Panc1 (cell line): ENCODE results near the gene SPATA45. TPM values are rescaled to one million over a fixed set of nuclear protein-coding genes. Genes with fewer than 3 reads are reported as not detected.

Experiments used
- ATAC-seq: fragments of 200-7000 bp; cut with Tn5 transposase; 2 replicates; pipeline ENCODE4 v1.9.1; 2020; ENCODE audit warnings: mild to moderate bottlenecking, moderate library complexity
- BruUV-seq: library from RNA; stranded (reverse); fragments of 400-500 nt; replicated peaks from 2 replicates; lab custom pipeline; 2021; lab: Mats Ljungman, UMichigan
- CTCF ChIA-PET: fragments of 300-600 bp; sonication (Branson Sonifier 250); formaldehyde crosslinking; loops from one replicate; lab custom pipeline; 2022; ENCODE audit warnings: antibody characterized with exemption; lab: Charles Lee
- POLR2A ChIA-PET: fragments of 300-600 bp; sonication (Branson Sonifier 250); formaldehyde crosslinking; loops from one replicate; lab custom pipeline; 2022; ENCODE audit warnings: antibody characterized with exemption; lab: Charles Lee
- DNase-seq: peaks from one replicate; pipeline ENCODE4 v3.0.0-alpha.2; 2010; ENCODE audit warnings: low read depth, low spot score
- H3K27ac ChIP-seq: 2 replicates; pipeline ENCODE4 v1.5.1; 2011; ENCODE audit warnings: mild to moderate bottlenecking, low read length, inconsistent platforms
- H3K27me3 ChIP-seq: fragments of 200-500 bp; sonication (Bioruptor generic); 2 replicates; pipeline ENCODE4 v1.6.0; 2014; ENCODE audit warnings: low read length, inconsistent platforms; ENCODE audit not compliant: control insufficient read depth, insufficient read depth
- H3K36me3 ChIP-seq: fragments of 200-500 bp; sonication (Bioruptor generic); 2 replicates; pipeline ENCODE4 v1.5.1; 2014; ENCODE audit warnings: inconsistent platforms, mild to moderate bottlenecking, low read length, moderate library complexity; ENCODE audit not compliant: control insufficient read depth, insufficient read depth
- H3K4me1 ChIP-seq: 2 replicates; pipeline ENCODE4 v1.5.1; 2011; ENCODE audit warnings: inconsistent platforms, mild to moderate bottlenecking, low read length, moderate library complexity; ENCODE audit not compliant: control insufficient read depth, insufficient read depth
- H3K4me3 ChIP-seq, 2 experiments: 2 replicates each; pipeline ENCODE4 v1.5.1; 2011 to 2012; ENCODE audit warnings: low read depth in 2 of 2, low read length in 2 of 2, mild to moderate bottlenecking in 2 of 2, inconsistent platforms in 1 of 2, moderate library complexity in 1 of 2
- H3K9me3 ChIP-seq: fragments of 200-500 bp; sonication (Bioruptor generic); 2 replicates; pipeline ENCODE4 v1.5.1; 2014; ENCODE audit warnings: low read depth, mild to moderate bottlenecking, inconsistent platforms, low read length, moderate library complexity; ENCODE audit not compliant: control insufficient read depth, insufficient read depth
- CTCF ChIP-seq: fragments of 450-650 bp; IDR thresholded peaks from 2 replicates; pipeline ENCODE4 v1.5.1; 2017; ENCODE audit warnings: mild to moderate bottlenecking
- POLR2AphosphoS5 ChIP-seq: IDR thresholded peaks from 2 replicates; pipeline ENCODE4 v1.6.1; 2012; ENCODE audit warnings: mild to moderate bottlenecking, low read depth, low read length, moderate library complexity
- REST ChIP-seq, 2 experiments: IDR thresholded peaks; 2 replicates each; pipeline ENCODE4 v1.6.1; 2011 to 2012; ENCODE audit warnings: low read depth in 2 of 2, control low read depth in 1 of 2, low read length in 1 of 2, mild to moderate bottlenecking in 1 of 2, moderate library complexity in 1 of 2; ENCODE audit not compliant: insufficient read depth in 1 of 2
- SIN3A ChIP-seq: IDR thresholded peaks from 2 replicates; pipeline ENCODE4 v1.6.1; 2012; ENCODE audit warnings: low read depth, mild to moderate bottlenecking, low read length, moderate library complexity, borderline replicate concordance; ENCODE audit not compliant: insufficient read depth
- TCF7L2 ChIP-seq: IDR thresholded peaks from 2 replicates; pipeline ENCODE4 v1.6.1; 2011; ENCODE audit warnings: mild to moderate bottlenecking, low read depth, low read length, inconsistent platforms
- in situ Hi-C: cut with HindIII; loops from 2 replicates; pipeline ENCODE4 v1.10.0; 2016; ENCODE audit warnings: low sequenced_read_pairs, low pct_unique_long_range_greater_than_20kb
- intact Hi-C: fragments of 100-400 bp; cut with micrococcal nuclease; formaldehyde crosslinking; loops from one replicate; pipeline ENCODE4 v1.10.0; 2022; ENCODE audit not compliant: unreplicated experiment
- total RNA-seq: library from RNA; stranded (reverse); gene quantifications from one replicate; pipeline ENCODE4 v1.2.1, GENCODE V29; 2021; ENCODE audit not compliant: unreplicated experiment

SPATA45 gene
- total RNA-seq, 1 experiment from 2014 or later = not detected

- Histone ChIP-seq H3K27me3 (no peaks in the 10 kb centered on the region), H3K27ac (no peak overlapping the region), H3K4me3 (no peak overlapping the region), H3K36me3 (no peaks in the 10 kb centered on the region), H3K4me1 (no peaks in the 10 kb centered on the region), H3K9me3 (peaks cover 12% of the 10 kb centered on the region)
- POLR2A ChIA-PET = interaction anchor here (0.6 kb wide), 1 partner anchor 36 kb away, joined by 3 read pairs; no protein-coding TSS in a partner anchor
- no peak for DNase-seq
- no peak for ATAC-seq
- CTCF ChIA-PET = no interaction called here
- intact Hi-C loops = no loop called here
- in situ Hi-C loops = no loop called here
- no TSS peak for BruUV-seq
- TF ChIP-seq REST (IDR thresholded peaks at IDR 0.05; ENCODE audit: insufficient read depth in 1 of 2, low read depth in 2 of 2, low read length in 1 of 2) (no peak), CTCF (no peak), POLR2AphosphoS5 (no peak), SIN3A (no peak), TCF7L2 (no peak)
Observed at GRCh38 chr1:212827171-212827776, 20.2 kb downstream of the SPATA45 start.

- no peak for ATAC-seq
- BruUV-seq = no TSS peak
Observed at GRCh38 chr1:212825798-212826452, 21.5 kb downstream of the SPATA45 start.

More at GRCh38 chr1:212825798-212826452, 21.5 kb downstream of the SPATA45 start:
- Histone ChIP-seq H3K36me3 (no peaks in the 10 kb centered on the region), H3K27me3 (no peaks in the 10 kb centered on the region), H3K4me3 (no peak overlapping the region), H3K27ac (no peak overlapping the region), H3K9me3 (peaks cover 12% of the 10 kb centered on the region), H3K4me1 (no peaks in the 10 kb centered on the region)
- TF ChIP-seq SIN3A = no peak
- no peak for TF ChIP-seq TCF7L2
- TF ChIP-seq POLR2AphosphoS5 = no peak
- no peak for TF ChIP-seq CTCF
- TF ChIP-seq REST (IDR thresholded peaks at IDR 0.05; ENCODE audit: insufficient read depth in 1 of 2, low read depth in 2 of 2, low read length in 1 of 2) = no peak
- ChIA-PET CTCF (no interaction called here), POLR2A (no interaction called here)
- DNase-seq = no peak
- in situ Hi-C loops = no loop called here
- intact Hi-C loops = no loop called here
